Measurements from ENCODE around the gene MARF1.
"Not testable (repeated sequence)": the region's sequence is repeated elsewhere in the genome, so short reads cannot be mapped to it uniquely, and the experiment has no call there.

Gene MARF1

DNA sequence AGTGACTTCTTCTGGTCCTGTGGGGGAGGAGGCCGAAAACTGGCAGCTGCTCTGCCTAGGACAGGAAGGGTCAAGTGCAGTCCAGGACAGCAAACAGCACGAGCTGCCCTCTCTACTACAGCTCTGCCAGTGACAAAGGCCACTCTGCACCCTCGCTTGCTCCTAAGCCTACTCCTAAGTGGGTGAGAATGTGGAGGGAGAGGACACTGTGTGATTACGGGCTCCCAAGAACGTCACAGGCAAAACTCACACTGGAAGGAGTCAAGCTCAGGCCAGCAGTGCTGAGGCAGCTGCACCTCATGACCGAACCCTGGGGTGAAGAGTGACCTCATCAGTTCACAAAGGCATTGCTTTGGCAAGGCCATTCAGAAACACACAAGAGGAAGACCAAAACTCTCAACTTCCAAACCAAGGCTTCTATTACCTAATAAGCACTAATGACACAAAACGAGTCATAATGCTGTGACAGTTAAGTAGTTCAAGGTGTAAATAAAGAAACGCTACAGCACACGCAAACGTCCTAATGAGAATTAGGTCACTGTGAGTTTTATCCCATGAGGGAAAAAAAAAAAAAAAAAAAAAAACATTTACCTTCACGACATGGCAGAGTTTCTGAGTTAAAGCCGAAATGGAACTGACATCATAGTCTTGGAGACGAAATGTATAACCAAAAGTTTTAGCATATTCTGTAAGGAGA, 35.1 kb downstream of the MARF1 start:
- Histone ChIP-seq H3K27me3 (ENCODE audit: insufficient read depth, insufficient read length) (no peaks in the 10 kb centered on the region), H3K9ac (ENCODE audit: insufficient read length, low read depth) (no peak overlapping the region), H3K4me3 (ENCODE audit: insufficient read length, low read depth) (no peak overlapping the region), H3K4me1 (ENCODE audit: insufficient read depth, insufficient read length) (peaks cover 8% of the 10 kb centered on the region), H3K9me3 (ENCODE audit: insufficient read depth, low read length) (no peaks in the 10 kb centered on the region), H3K36me3 (ENCODE audit: insufficient read depth, insufficient read length, low read length) (peaks cover 66% of the 10 kb centered on the region)
- TF ChIP-seq ZNF274 (IDR thresholded peaks at IDR 0.05; ENCODE audit: low read depth, low read length) (no peak), SUZ12 (IDR thresholded peaks at IDR 0.05; ENCODE audit: extremely low read depth, insufficient read depth, insufficient read length) (no peak), YY1 (IDR thresholded peaks at IDR 0.05; ENCODE audit: insufficient read depth, insufficient read length) (no peak)
- no peak for DNase-seq (ENCODE audit: low read depth, low spot score)

DNA sequence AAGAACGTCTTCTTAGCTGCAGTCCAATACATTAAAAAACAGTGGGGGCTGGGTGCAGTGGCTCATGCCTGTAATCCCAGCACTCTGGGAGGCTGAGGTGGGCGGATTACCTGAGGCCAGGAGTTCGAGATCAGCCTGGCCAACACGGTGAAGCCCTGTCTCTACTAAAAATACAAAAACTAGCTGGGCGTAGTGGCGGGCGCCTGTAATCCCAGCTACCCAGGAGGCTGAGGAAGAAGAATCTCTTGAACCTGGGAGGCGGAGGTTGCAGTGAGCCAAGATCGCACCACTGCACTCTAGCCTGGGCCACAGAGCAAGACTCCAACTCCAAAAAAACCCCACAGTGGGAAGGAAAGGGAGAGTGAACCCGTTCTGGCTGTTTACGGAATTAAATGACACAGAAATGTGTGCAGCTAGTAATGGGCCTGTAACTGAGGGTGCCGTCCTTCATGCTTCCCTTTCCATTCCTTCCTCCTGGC, 35.7 kb downstream of the MARF1 start:
- not testable (repeated sequence) for H3K9ac ChIP-seq (ENCODE audit: insufficient read length, low read depth); DNase-seq (ENCODE audit: low read depth, low spot score); H3K9me3 ChIP-seq (ENCODE audit: insufficient read depth, low read length); H3K4me1 ChIP-seq (ENCODE audit: insufficient read depth, insufficient read length); H3K27me3 ChIP-seq (ENCODE audit: insufficient read depth, insufficient read length); H3K4me3 ChIP-seq (ENCODE audit: insufficient read length, low read depth)
- peaks cover 62% of the 10 kb centered on the region for H3K36me3 ChIP-seq (ENCODE audit: insufficient read depth, insufficient read length, low read length)

DNA sequence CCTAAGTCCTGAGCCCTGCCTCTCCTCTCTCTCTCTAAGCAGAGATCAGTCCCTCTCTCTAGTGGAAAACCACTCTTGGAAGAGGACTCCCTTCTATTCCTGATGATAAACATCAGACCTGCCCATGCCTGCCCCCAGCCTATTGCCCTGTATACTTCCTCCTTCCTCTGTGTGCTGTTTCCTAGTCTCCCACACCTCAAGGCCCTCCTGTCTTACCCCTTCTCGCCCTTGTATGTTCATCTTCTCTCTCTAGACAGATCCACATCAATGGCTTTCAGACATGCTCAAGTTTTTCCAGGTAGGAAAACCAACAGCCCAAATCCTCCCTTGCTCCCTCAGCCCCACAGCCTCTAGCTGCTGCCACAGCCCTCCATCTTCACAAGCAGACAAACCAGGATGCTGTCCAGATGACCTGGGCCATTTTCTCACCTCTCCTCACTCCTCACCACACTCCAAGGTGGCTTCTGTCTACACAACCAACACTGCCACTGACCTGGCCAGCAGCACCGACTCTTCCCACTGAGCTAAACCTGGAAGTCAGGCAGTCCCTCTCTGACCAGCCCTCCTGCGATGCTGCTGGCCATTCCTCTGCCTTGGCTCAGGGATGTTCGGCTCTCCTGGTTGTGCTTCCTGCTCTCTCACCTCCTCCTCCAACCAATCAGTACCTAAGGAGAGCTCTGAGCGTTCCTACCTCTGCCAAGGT, 36.3 kb downstream of the MARF1 start:
- Histone ChIP-seq H3K9ac (ENCODE audit: insufficient read length, low read depth) (no peak overlapping the region), H3K4me3 (ENCODE audit: insufficient read length, low read depth) (no peak overlapping the region), H3K36me3 (ENCODE audit: insufficient read depth, insufficient read length, low read length) (peaks cover 63% of the 10 kb centered on the region), H3K27me3 (ENCODE audit: insufficient read depth, insufficient read length) (no peaks in the 10 kb centered on the region), H3K4me1 (ENCODE audit: insufficient read depth, insufficient read length) (peaks cover 8% of the 10 kb centered on the region), H3K9me3 (ENCODE audit: insufficient read depth, low read length) (no peaks in the 10 kb centered on the region)
- no peak for DNase-seq (ENCODE audit: low read depth, low spot score)
- TF ChIP-seq YY1 (IDR thresholded peaks at IDR 0.05; ENCODE audit: insufficient read depth, insufficient read length) (no peak), ZNF274 (IDR thresholded peaks at IDR 0.05; ENCODE audit: low read depth, low read length) (no peak), SUZ12 (IDR thresholded peaks at IDR 0.05; ENCODE audit: extremely low read depth, insufficient read depth, insufficient read length) (no peak)

DNA sequence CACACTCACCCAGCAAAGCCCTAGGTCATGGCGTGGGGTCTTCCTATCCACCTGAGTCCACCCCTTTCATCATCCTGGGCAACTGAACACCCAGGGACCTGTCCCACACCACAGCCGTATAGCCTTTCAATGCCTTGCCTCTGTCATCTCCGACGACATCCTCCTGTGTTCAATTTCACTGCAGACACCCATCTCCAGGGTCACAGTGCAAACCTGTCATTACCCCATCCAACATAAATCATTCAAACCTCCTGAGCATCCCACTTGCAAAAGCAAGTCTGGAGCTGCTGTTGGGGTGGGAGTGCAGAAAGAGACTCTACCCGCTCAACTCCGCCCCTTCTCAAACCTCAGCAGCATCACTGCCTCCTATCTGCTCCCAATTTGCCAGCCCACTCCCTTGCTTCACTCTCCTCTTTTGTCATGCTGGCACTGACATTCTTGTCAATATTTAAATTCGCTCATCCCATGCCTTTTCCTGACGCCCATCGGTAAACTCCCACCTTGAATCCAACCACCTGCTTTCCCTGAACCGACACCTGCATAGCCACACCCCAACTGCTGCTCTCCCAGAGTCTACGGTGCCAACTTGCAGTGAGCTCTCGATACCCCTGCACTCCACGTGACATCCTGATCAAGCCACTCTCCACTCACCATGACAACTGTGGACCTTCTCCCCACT, 37.0 kb downstream of the MARF1 start:
- H3K36me3 ChIP-seq (ENCODE audit: insufficient read depth, insufficient read length, low read length) = peaks cover 65% of the 10 kb centered on the region
- peaks cover 12% of the 10 kb centered on the region for H3K4me1 ChIP-seq (ENCODE audit: insufficient read depth, insufficient read length)
- H3K27me3 ChIP-seq (ENCODE audit: insufficient read depth, insufficient read length) = no peaks in the 10 kb centered on the region
- no peak for DNase-seq (ENCODE audit: low read depth, low spot score)
- H3K9me3 ChIP-seq (ENCODE audit: insufficient read depth, low read length) = no peaks in the 10 kb centered on the region
- TF ChIP-seq SUZ12 (IDR thresholded peaks at IDR 0.05; ENCODE audit: extremely low read depth, insufficient read depth, insufficient read length) (no peak), ZNF274 (IDR thresholded peaks at IDR 0.05; ENCODE audit: low read depth, low read length) (no peak), YY1 (IDR thresholded peaks at IDR 0.05; ENCODE audit: insufficient read depth, insufficient read length) (no peak)
- no peak overlapping the region for H3K9ac ChIP-seq (ENCODE audit: insufficient read length, low read depth)
- H3K4me3 ChIP-seq (ENCODE audit: insufficient read length, low read depth) = no peak overlapping the region

DNA sequence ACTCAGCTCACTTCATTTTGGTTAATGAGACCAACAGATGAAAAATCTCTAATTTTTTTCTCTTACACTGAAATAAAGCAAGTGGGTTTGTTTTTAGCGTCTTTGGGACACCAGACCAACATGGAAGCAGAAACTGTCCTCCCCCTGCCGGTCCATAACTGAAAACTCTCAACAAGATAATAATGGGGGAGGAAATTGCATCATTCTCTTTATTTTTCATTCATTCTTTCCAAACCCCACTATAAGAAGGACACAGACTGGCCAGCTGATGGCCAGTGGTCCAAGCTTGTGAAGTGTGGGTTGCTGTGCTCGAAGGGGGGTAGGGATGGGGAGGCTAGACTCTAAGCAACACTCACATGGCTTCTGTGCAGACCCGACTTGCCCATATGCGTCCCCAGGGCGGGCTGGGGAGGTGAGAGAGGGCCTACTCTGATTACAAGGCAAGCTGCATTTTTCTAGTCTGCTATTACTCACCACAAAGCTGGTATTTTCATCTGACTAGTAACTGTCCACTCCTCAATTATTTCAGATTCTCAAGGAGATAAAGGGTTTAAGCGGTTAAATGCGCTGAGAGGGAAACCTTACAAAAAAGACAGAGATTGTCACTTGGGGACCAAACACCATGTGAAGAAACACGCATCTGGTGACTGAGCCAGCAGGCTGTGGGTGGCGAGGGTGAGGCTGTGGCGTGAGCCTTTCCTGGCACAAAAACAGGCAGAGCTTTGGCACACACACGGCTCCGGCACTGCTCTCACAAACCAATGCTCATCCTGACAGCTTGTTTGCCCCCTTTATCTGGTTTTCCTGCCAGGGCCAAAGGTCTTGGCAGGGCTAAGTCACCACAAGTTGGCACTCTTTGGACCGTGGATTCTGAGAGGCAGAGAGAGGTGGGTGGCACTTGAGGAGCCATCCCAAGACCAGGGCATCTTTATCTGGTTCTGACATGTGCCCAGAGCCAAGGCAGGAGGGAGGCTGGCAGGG, 38.2 kb downstream of the MARF1 start:
- no peak overlapping the region for H3K9ac ChIP-seq (ENCODE audit: insufficient read length, low read depth)
- H3K9me3 ChIP-seq (ENCODE audit: insufficient read depth, low read length) = no peaks in the 10 kb centered on the region
- TF ChIP-seq SUZ12 (IDR thresholded peaks at IDR 0.05; ENCODE audit: extremely low read depth, insufficient read depth, insufficient read length) = no peak
- TF ChIP-seq YY1 (IDR thresholded peaks at IDR 0.05; ENCODE audit: insufficient read depth, insufficient read length) = no peak
- no peak for TF ChIP-seq ZNF274 (IDR thresholded peaks at IDR 0.05; ENCODE audit: low read depth, low read length)
- no peak for DNase-seq (ENCODE audit: low read depth, low spot score)
- H3K4me1 ChIP-seq (ENCODE audit: insufficient read depth, insufficient read length) = peaks cover 12% of the 10 kb centered on the region
- peaks cover 72% of the 10 kb centered on the region for H3K36me3 ChIP-seq (ENCODE audit: insufficient read depth, insufficient read length, low read length)
- H3K4me3 ChIP-seq (ENCODE audit: insufficient read length, low read depth) = no peak overlapping the region
- no peaks in the 10 kb centered on the region for H3K27me3 ChIP-seq (ENCODE audit: insufficient read depth, insufficient read length)

DNA sequence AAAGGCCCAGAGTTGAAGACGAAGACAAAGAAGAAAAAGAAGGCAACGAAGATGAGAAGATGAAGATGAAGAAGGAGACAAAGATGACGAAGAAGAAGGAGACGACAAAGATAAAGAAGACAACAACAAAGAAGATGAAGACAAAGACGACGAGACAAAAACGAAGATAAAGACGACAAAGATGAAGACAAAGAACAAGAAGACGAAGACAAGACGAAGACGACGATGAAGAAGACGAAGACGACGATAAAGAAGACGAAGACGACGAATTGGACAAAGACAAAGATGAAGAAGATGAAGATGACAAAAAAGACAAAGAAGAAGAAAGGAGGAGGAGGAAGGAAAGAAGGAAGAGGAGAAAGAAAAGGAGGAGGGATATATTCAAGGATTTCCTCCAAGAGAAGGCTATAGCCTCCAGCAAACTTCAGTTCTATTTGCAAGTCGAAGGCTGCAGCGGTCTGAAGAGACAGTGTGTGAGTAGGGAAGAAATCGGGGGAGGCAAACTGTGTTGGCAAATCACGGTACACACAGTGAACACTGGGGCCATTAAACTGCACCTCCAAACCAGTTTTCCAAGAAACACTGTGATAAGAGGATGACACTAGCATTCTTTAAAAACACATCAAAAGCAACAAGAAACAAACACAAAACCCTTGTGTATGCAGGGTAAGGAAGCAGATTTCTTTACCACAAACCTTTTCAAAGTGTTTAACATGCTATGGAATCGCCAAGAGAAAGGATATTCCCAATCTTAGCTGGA, 40.5 kb downstream of the MARF1 start:
- no peak overlapping the region for H3K4me3 ChIP-seq (ENCODE audit: insufficient read length, low read depth)
- peaks cover 86% of the 10 kb centered on the region for H3K36me3 ChIP-seq (ENCODE audit: insufficient read depth, insufficient read length, low read length)
- no peaks in the 10 kb centered on the region for H3K27me3 ChIP-seq (ENCODE audit: insufficient read depth, insufficient read length)
- no peak overlapping the region for H3K9ac ChIP-seq (ENCODE audit: insufficient read length, low read depth)
- H3K9me3 ChIP-seq (ENCODE audit: insufficient read depth, low read length) = no peaks in the 10 kb centered on the region
- DNase-seq (ENCODE audit: low read depth, low spot score) = no peak
- TF ChIP-seq ZNF274 (IDR thresholded peaks at IDR 0.05; ENCODE audit: low read depth, low read length) (no peak), YY1 (IDR thresholded peaks at IDR 0.05; ENCODE audit: insufficient read depth, insufficient read length) (no peak), SUZ12 (IDR thresholded peaks at IDR 0.05; ENCODE audit: extremely low read depth, insufficient read depth, insufficient read length) (no peak)
- H3K4me1 ChIP-seq (ENCODE audit: insufficient read depth, insufficient read length) = peaks cover 8% of the 10 kb centered on the region

Data from NT2/D1 (cell line).